Activated CD8-positive, alpha-beta memory T cell treated with anti-CD3 and anti-CD28 coated beads for 36 hours (primary cell): ENCODE results near the gene DTX3L. TPM values are rescaled to one million over a fixed set of nuclear protein-coding genes. Genes with fewer than 3 reads are reported as not detected.

ENCODE experiments used
- total RNA-seq, 2 experiments: library from RNA; stranded (reverse); gene quantifications; one replicate each; pipeline ENCODE4 v1.2.3, GENCODE V29; 2021

Gene DTX3L
- total RNA-seq, 2 experiments from 2014 or later, result 19.1 to 21.1 TPM

Other genes with a start within 250 kb of the DTX3L start
- not detected for gene CSTA, start 239.1 kb upstream of the DTX3L start, total RNA-seq
- gene MIX23, start 181.1 kb upstream of the DTX3L start, total RNA-seq, result 100 to 1,000 TPM; 183 to 197 TPM
- 100 to 1,000 TPM; 106 to 109 TPM for gene FAM162A, start 180.2 kb upstream of the DTX3L start, total RNA-seq
- 1 to 10 TPM; 3.4 to 3.5 TPM for gene WDR5B, start 148.3 kb upstream of the DTX3L start, total RNA-seq
- 10 to 100 TPM; 52.9 to 54.3 TPM for gene KPNA1, start 49.4 kb upstream of the DTX3L start, total RNA-seq
- gene PARP9, start within 50 bp of the DTX3L start, total RNA-seq, result 10 to 100 TPM; 11.4 to 11.5 TPM
- gene PARP15, start 13.3 kb downstream of the DTX3L start, total RNA-seq, result 10 to 100 TPM; 10.3 to 11.3 TPM
- gene PARP14, start 116.5 kb downstream of the DTX3L start, total RNA-seq, result 10 to 100 TPM; 40.7 to 42.2 TPM
- 1 to 10 TPM; 8.9 to 9.5 TPM for gene HSPBAP1, start 229.5 kb downstream of the DTX3L start, total RNA-seq
- 1 to 10 TPM; 1.9 TPM for gene SLC49A4, start 230.7 kb downstream of the DTX3L start, total RNA-seq